Measurements from ENCODE around the gene SRSF12. TPM values are rescaled to one million over a fixed set of nuclear protein-coding genes. Genes with fewer than 3 reads are reported as not detected.
A peak's percentile ranks its signal among the peaks of the same experiment; 100 is the strongest.

The SRSF12 gene
- total and polyA plus RNA-seq, 9 of the 15 experiments (the other 6 are each of a cell fraction or from before 2014, with no cell fraction given), result not detected

DNA sequence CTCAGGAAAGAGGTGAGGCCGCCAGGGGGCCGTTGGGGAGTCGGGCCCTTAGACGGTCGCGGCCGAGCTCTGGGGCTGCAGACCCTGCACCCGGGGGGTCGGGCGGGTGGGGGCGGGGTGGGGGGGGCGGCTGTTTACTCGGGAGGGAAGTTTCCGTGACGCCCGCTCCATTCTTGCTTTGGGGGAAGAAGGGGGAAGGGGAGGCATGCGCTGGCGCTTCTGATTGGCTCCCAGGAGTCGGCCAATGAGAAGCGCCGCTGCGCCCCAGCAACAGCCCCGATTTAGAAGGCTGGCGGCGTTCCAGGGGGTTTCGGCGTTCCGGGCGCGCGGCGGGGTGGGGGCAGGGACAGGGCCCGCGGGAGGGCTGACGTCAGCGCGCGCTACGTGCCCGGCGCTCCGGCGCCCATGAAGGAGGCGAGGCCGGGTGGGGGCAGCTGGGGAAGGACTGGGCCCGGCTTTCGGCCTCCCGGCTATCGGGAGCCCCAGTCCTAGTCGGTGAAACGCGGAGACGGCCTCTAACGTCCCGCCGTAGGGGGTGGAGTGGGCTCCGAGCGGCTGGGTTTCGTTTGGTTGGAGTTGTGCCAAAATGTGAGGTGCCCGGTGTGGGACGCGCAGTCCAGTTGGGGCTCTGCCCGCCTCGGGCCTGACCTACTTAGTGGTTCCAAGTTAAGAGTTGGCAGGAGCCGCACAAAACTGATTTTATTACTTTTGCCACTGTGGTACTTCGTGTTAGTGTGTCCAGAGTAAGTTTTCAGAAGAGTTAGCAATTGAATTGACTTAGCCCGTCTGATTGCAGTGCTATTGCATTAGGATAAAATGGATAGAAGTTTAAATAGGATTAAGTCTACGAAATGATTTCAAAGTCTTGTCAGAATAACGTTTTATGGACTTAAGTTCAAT, 36.2 kb downstream of the SRSF12 start (continued):
- TF ChIP-seq, protein P1, sequence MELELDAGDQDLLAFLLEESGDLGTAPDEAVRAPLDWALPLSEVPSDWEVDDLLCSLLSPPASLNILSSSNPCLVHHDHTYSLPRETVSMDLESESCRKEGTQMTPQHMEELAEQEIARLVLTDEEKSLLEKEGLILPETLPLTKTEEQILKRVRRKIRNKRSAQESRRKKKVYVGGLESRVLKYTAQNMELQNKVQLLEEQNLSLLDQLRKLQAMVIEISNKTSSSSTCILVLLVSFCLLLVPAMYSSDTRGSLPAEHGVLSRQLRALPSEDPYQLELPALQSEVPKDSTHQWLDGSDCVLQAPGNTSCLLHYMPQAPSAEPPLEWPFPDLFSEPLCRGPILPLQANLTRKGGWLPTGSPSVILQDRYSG (tag; conservative IDR thresholded peaks at IDR 0.05; ENCODE audit: low read depth), result no peak
- TF ChIP-seq TSC22D4 (tag; IDR thresholded peaks at IDR 0.05) (no peak), U2AF2 (optimal IDR thresholded peaks at IDR 0.05; ENCODE audit: low read depth, low read length) (no peak), ZNF184 (CRISPR knock-in tag; IDR thresholded peaks at IDR 0.05) (no peak), L3MBTL2 (IDR thresholded peaks at IDR 0.05) (peak; percentile 74), JUND (IDR thresholded peaks at IDR 0.05; ENCODE audit: borderline replicate concordance, low read depth, low read length) (peak; percentile 87), JUND (tag; IDR thresholded peaks at IDR 0.05; ENCODE audit: borderline replicate concordance, low read depth, low read length) (peak; percentile 80; the same call in 2 of the 3 replicates), TOE1 (IDR thresholded peaks at IDR 0.05; ENCODE audit: borderline replicate concordance) (no peak; the same call in 1 of the 2 replicates), TOE1 (CRISPR knock-in tag; IDR thresholded peaks at IDR 0.05; ENCODE audit: borderline replicate concordance, low read depth) (0 out of 2 replicates have a peak, but pooled peaks have one; percentile 44), PHB (CRISPR knock-in tag; IDR thresholded peaks at IDR 0.05) (peak; percentile 84; the same call in 1 of the 2 replicates), ZNF408 (CRISPR knock-in tag; IDR thresholded peaks at IDR 0.05; ENCODE audit: low read depth) (no peak), HNRNPLL (IDR thresholded peaks at IDR 0.05; ENCODE audit: low read depth, low read length, poor library complexity, severe bottlenecking) (peak; percentile 23), NCOA6 (IDR thresholded peaks at IDR 0.05) (peak; percentile 45; the same call in 1 of the 2 replicates), YY1 (IDR thresholded peaks at IDR 0.05; ENCODE audit: borderline replicate concordance in 1 of 3, control insufficient read depth in 1 of 3, extremely low read depth in 1 of 3, insufficient read depth in 3 of 3, insufficient read length in 1 of 3, insufficient replicate concordance in 2 of 3, low read depth in 1 of 3, low read length in 2 of 3) (peak in 2 of 3 experiments; percentile 70 to 86), ELF4 (CRISPR knock-in tag; IDR thresholded peaks at IDR 0.05) (0 out of 2 replicates have a peak, but pooled peaks have one; percentile 16), DNMT1 (IDR thresholded peaks at IDR 0.05) (no peak), ATF7 (IDR thresholded peaks at IDR 0.05) (peak; percentile 96), ZNF507 (tag; conservative IDR thresholded peaks at IDR 0.05) (no peak), CREB1 (IDR thresholded peaks at IDR 0.05) (peak; percentile 81), CREB1 (CRISPR knock-in tag; IDR thresholded peaks at IDR 0.05) (peak; percentile 87)
- TF ChIP-seq, protein P2, sequence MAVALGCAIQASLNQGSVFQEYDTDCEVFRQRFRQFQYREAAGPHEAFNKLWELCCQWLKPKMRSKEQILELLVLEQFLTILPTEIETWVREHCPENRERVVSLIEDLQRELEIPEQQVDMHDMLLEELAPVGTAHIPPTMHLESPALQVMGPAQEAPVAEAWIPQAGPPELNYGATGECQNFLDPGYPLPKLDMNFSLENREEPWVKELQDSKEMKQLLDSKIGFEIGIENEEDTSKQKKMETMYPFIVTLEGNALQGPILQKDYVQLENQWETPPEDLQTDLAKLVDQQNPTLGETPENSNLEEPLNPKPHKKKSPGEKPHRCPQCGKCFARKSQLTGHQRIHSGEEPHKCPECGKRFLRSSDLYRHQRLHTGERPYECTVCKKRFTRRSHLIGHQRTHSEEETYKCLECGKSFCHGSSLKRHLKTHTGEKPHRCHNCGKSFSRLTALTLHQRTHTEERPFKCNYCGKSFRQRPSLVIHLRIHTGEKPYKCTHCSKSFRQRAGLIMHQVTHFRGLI (CRISPR knock-in tag; IDR thresholded peaks at IDR 0.05), result no peak

All from K562 (cell line).